Measurements from ENCODE around the gene SUN2. TPM values are rescaled to one million over a fixed set of nuclear protein-coding genes. Genes with fewer than 3 reads are reported as not detected.

SUN2 gene
- total RNA-seq, 1 donor from 2014 or later: 124 TPM

- H3K9me3 Mint-ChIP-seq (ENCODE audit: low read depth): no peaks in the 10 kb centered on the region
- H3K36me3 Mint-ChIP-seq (ENCODE audit: low read depth): peaks cover 5% of the 10 kb centered on the region
Observed at GRCh38 chr22:38776086-38776485, 20.3 kb upstream of the SUN2 start.

GRCh38 chr22:38775656-38776055 lies 19.9 kb upstream of the SUN2 start:
- peak overlapping the region; percentile 12 for H3K27ac Mint-ChIP-seq (ENCODE audit: unreplicated experiment)
- peaks cover 5% of the 10 kb centered on the region for H3K36me3 Mint-ChIP-seq (ENCODE audit: low read depth)

More at GRCh38 chr22:38776086-38776485, 20.3 kb upstream of the SUN2 start:
- Mint-ChIP-seq H3K27ac (ENCODE audit: unreplicated experiment) (no peak overlapping the region), H3K4me1 (ENCODE audit: low read depth) (no peaks in the 10 kb centered on the region), H3K4me3 (ENCODE audit: unreplicated experiment) (no peak overlapping the region), H3K27me3 (ENCODE audit: low read depth) (no peaks in the 10 kb centered on the region)
- no peak for TF ChIP-seq CTCF (IDR thresholded peaks at IDR 0.05)
- no peak for DNase-seq (ENCODE audit: low spot score)

GRCh38 chr22:38774496-38775166 lies 18.8 kb upstream of the SUN2 start:
- Mint-ChIP-seq H3K27me3 (ENCODE audit: low read depth) (no peaks in the 10 kb centered on the region), H3K27ac (ENCODE audit: unreplicated experiment) (no peak overlapping the region), H3K4me3 (ENCODE audit: unreplicated experiment) (no peak overlapping the region), H3K9me3 (ENCODE audit: low read depth) (no peaks in the 10 kb centered on the region), H3K36me3 (ENCODE audit: low read depth) (peaks cover 3% of the 10 kb centered on the region), H3K4me1 (ENCODE audit: low read depth) (no peaks in the 10 kb centered on the region)
- no peak for DNase-seq (ENCODE audit: low spot score)
- no peak for TF ChIP-seq CTCF (IDR thresholded peaks at IDR 0.05)

More at GRCh38 chr22:38775656-38776055, 19.9 kb upstream of the SUN2 start:
- no peaks in the 10 kb centered on the region for H3K9me3 Mint-ChIP-seq (ENCODE audit: low read depth)
- no peak for DNase-seq (ENCODE audit: low spot score)
- H3K4me3 Mint-ChIP-seq (ENCODE audit: unreplicated experiment): no peak overlapping the region
- H3K4me1 Mint-ChIP-seq (ENCODE audit: low read depth): no peaks in the 10 kb centered on the region
- no peaks in the 10 kb centered on the region for H3K27me3 Mint-ChIP-seq (ENCODE audit: low read depth)
- no peak for TF ChIP-seq CTCF (IDR thresholded peaks at IDR 0.05)

- Mint-ChIP-seq H3K9me3 (ENCODE audit: low read depth) (no peaks in the 10 kb centered on the region), H3K36me3 (ENCODE audit: low read depth) (peaks cover 1% of the 10 kb centered on the region), H3K27me3 (ENCODE audit: low read depth) (no peaks in the 10 kb centered on the region), H3K4me1 (ENCODE audit: low read depth) (no peaks in the 10 kb centered on the region), H3K27ac (ENCODE audit: unreplicated experiment) (no peak overlapping the region), H3K4me3 (ENCODE audit: unreplicated experiment) (no peak overlapping the region)
- TF ChIP-seq CTCF (IDR thresholded peaks at IDR 0.05): no peak
- no peak for DNase-seq (ENCODE audit: low spot score)
Observed at GRCh38 chr22:38773363-38773946, 17.7 kb upstream of the SUN2 start.

- no peak for TF ChIP-seq CTCF (IDR thresholded peaks at IDR 0.05)
- peaks cover 1% of the 10 kb centered on the region for H3K36me3 Mint-ChIP-seq (ENCODE audit: low read depth)
- H3K27ac Mint-ChIP-seq (ENCODE audit: unreplicated experiment): no peak overlapping the region
- H3K4me3 Mint-ChIP-seq (ENCODE audit: unreplicated experiment): no peak overlapping the region
- no peaks in the 10 kb centered on the region for H3K4me1 Mint-ChIP-seq (ENCODE audit: low read depth)
- H3K27me3 Mint-ChIP-seq (ENCODE audit: low read depth): no peaks in the 10 kb centered on the region
- H3K9me3 Mint-ChIP-seq (ENCODE audit: low read depth): no peaks in the 10 kb centered on the region
- DNase-seq (ENCODE audit: low spot score): no peak
Observed at GRCh38 chr22:38772623-38772873, 16.8 kb upstream of the SUN2 start.

Data from chondrocyte (in vitro differentiated cells).